ENCODE data around the gene PPP4R3A. TPM values are rescaled to one million over a fixed set of nuclear protein-coding genes. Genes with fewer than 3 reads are reported as not detected.
"Not testable (repeated sequence)": the region's sequence is repeated elsewhere in the genome, so short reads cannot be mapped to it uniquely, and the experiment has no call there.

Gene PPP4R3A
- total RNA-seq, 1 donor from 2014 or later, result 47.4 TPM

DNA sequence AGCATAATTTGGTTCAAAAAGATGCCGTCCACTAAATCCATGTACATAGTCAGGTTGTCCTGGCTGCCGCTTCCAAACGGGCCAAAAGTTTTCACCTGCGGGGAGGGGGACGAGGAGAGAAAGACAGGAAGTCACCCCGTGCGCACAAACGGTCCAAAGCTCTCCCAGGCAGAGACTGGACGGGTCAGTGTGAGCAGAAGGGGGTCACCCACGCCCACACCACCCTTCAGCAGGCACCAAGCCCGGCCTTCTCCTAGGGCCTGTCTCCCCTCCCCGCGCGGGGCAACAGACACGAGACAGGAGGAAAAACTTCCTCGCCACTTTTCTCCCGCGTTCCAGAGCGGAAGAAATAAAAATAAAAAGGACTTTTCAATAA, 93.4 kb downstream of the PPP4R3A start:
- intact Hi-C loops (cut with DNase I), result loop anchor here (10.0 kb wide), 1 partner anchor 52 kb away; no protein-coding TSS in a partner anchor
- DNase-seq (ENCODE audit: missing footprints), result no peak
- no peak for ATAC-seq

DNA sequence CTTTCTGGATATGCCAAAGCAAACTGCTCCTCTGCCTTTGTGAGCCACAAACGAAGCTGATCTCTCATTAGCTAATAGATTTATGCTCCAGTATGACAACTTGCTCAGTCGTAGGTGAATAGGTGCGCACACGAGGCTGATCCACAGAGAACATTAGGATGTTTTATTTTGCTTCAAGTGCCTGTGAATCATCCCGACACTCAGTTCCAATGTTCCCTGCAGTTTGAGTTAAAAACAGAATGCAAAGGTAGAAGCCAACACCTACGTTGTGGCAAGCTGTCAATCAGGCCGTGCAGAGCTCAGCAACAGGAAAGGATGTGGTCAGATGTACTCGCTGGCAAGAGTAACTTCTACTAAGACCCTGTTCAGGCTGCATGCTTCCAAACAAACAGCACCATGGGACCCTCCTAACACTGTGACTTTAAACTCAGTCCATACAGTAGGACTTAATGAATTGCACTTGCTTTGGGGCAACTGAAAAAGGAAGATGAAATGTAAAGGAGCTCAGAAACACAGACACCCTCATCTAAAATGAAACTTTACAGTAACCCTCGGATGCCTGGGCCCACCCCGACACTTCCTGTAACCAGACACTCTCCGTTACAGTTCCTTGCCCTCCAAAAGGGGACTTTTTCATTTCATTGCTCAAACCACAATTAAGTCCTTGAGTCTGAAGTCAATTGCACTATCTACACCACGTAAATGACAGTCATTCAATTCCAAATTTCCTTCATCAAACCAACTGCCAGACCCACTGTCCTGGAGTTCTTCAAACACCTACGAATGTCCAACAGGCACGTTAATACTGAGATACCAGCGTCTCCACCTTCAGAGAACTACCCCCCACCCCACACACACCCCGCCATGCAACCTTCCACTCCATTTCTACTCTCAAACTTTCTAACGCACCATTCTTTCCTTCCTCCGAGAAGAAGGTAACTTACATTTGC, 94.0 kb downstream of the PPP4R3A start:
- no peak for ATAC-seq
- intact Hi-C loops (cut with DNase I), result loop anchor here (10.0 kb wide), 1 partner anchor 51 kb away; no protein-coding TSS in a partner anchor
- no peak for DNase-seq (ENCODE audit: missing footprints)

DNA sequence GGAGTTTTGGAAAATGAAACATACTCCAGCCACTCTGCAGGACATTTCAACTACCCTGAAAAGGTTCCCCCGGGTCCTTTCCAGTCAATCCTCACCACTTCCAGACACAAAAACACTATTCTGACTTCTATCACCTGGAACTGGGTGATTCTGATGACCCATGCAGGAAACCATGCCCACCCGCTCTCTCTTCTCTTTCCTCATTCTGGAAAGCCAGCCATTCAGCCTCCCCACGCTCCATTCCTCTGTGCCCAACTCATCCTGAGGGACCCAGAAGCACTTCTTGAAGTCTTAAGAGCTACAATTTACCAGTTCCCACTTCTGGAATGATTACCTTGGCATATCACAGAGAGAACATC, 95.7 kb downstream of the PPP4R3A start:
- intact Hi-C loops (cut with DNase I), result loop anchor here (10.0 kb wide), 1 partner anchor 50 kb away; no protein-coding TSS in a partner anchor
- DNase-seq (ENCODE audit: missing footprints) (no peak), ATAC-seq (no peak)

DNA sequence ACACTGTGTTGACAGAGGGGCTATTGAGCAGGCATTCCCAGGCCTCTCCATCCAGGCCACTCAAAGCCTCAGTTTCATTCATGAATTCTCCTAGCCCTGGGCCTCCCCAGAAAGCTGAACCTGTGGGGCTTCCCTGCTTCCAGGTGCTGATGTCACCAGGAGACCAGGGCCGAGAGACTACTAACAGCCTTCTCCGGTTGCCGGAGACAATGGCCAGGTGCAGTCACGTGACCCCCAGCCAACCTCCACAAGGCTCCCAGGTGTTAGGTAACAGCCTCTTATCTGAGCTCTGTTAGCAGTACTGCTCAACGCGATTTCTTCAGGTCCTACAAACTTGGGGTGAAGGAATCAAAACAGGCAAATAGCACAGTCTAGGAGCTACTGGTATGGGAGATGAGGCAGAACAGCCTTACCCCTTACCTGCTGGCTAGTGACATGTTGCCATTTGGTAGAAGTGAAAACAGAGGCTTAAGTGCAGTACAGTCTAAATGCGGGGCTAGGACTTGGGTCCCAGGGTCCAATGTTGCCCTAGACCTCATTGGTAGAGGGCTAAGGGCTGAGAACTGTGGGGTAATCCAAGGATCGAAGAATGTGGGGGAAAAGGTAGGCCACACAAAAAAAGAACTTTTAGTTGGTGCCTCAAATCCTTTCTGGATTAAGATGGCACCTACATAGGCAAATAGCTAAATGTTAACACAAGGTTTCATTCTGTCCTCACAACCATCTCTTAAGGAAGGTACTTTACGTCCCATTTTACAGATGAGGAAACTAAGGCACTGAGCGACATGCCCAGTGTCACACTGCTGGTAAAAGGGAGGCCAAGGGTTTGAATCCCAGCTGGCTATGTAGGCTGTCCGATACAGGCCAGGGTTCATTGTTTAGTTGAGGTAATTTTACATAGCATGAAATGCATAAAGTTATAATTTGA, 96.3 kb downstream of the PPP4R3A start:
- intact Hi-C loops (cut with DNase I), result loop anchor here (10.0 kb wide), 1 partner anchor 49 kb away; no protein-coding TSS in a partner anchor
- ATAC-seq (no peak), DNase-seq (ENCODE audit: missing footprints) (no peak)

DNA sequence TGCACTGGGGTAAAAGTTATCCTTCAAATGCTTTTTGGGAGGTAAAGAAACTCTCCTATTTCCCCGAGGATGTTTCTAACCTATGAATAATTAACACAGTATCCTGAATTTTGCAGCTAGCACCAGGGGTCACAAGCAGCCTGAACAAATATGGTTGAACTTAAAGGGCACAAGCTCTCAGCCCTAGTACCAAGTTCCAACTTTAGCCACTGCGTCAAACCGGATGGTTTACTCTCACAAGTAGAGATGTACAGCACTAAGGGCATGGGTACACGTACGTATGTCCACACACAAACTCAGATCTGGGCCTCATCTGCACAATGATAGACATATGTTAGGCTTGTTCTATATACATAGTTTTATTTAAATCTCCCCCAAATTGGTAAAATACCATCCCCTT, 97.2 kb downstream of the PPP4R3A start:
- intact Hi-C loops (cut with DNase I), result loop anchor here (10.0 kb wide), 1 partner anchor 48 kb away; no protein-coding TSS in a partner anchor
- DNase-seq (ENCODE audit: missing footprints), result no peak
- ATAC-seq, result no peak

DNA sequence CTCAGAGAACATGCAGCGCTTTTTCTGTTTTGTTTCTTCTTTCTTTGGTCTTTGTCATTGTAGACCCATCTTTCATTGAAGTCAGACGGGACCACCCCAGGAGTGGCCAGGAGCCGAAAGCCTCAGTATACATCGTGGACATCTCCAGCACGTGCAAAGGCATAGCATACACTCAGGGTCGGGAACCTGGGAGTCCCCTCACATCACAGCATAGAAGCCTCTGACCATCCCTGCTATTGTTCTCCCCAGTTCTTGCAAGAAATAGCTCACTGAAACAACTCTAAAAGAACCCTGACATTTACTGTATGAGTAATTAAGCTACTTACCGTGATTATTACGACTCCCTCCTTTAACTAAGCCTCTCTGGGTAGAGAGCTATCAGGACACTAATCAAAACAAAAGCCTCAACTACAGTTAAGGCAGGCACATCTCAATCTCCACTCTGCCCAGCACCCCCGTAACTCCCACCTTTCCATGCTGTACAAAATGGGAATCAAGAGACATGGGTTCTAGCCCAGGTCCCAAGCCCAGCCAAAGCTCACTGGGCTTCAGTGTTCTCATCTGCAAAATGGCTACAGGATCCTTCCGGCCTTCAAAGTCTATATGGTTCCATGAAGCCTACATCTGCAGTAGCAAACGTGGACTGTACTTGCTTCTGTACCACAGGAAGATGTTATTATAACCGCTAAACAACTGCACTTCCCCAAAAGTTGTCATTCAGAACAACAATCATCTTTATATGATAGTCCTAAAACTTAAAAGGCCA, 99.2 kb downstream of the PPP4R3A start:
- DNase-seq (ENCODE audit: missing footprints) (no peak), ATAC-seq (no peak)
- intact Hi-C loops (cut with DNase I), result loop anchor here (10.0 kb wide), 1 partner anchor 46 kb away; no protein-coding TSS in a partner anchor

DNA sequence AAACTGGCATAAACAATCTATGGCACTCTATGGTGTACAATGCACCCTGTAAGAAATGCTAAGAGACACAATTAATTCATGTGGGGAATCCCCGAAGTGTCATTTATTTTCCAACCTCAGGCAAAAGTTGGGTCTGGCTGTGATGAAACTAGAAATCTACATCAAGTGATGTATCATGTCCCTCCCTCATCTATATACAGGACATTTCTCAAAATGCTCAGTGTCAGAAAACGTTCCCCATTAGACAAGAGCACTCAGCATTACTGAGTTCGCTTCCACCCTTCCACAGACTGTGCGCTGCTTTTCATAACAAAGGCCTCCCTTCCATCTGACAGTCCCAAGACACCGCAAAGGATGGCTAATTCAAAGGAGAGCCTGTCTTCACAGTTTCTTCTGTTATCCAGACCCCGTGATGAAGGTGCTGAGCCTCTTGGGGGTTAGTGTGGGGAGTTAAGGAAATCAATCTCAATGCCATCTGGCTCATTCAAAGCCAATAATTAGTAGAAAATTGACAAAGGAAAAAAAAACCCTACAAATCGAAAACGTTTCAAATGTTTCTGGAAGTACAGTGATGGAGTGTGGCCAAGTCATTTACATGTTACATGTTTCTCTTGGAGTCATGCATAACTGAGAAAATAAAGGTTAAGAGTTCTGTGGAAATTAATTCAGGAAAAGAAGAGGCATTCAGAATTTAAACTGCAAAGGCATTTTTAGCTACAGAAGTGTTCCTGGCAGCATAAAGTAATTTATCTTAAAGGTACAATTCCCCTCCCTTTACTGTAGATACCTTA, 100.0 kb downstream of the PPP4R3A start:
- ATAC-seq, result no peak

DNA sequence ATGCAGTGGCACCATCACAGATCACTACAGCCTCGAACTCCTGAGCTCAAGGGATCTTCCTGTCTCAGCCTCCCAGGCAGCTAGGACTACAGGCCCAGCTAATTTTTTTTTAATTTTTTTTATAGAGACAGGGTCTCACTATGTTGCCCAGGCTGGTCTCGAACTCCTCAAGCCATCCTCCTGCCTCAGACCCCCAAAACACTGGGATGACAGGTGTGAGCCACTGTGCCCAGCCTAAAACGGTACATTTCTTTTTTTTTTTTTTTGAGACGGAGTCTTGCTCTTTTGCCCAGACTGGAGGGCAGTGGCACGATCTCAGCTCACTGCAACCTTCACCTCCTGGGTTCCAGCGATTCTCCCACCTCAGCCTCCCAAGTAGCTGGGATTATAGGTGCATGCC, 100.9 kb downstream of the PPP4R3A start:
- intact Hi-C loops (cut with DNase I); ATAC-seq: not testable (repeated sequence)

More for the DNA sequence above, 100.0 kb downstream of the PPP4R3A start:
- intact Hi-C loops (cut with DNase I), result loop anchor here (10.0 kb wide), 1 partner anchor 45 kb away; no protein-coding TSS in a partner anchor
- no peak for DNase-seq (ENCODE audit: missing footprints)

More for the DNA sequence above, 100.9 kb downstream of the PPP4R3A start:
- not testable (repeated sequence) for DNase-seq (ENCODE audit: missing footprints)

Other genes with a start within 250 kb of the PPP4R3A start
- 3.6 TPM for gene CCDC88C, start 92.5 kb downstream of the PPP4R3A start, total RNA-seq
- gene CATSPERB, start 221.8 kb upstream of the PPP4R3A start, total RNA-seq, result 2.4 TPM